WERI-Rb-1 (cell line): ENCODE measurements around the gene ENKUR.

Experiments used
- DNase-seq: peaks from one replicate; pipeline ENCODE4 v3.0.0-alpha.2; 2020
- H3K27ac ChIP-seq: fragments of 250-450 bp; sonication (Bioruptor Pico); 2 replicates; pipeline ENCODE4 v1.5.1; 2020; ENCODE audit warnings: mild to moderate bottlenecking, moderate library complexity
- H3K27me3 ChIP-seq: fragments of 250-450 bp; sonication (Bioruptor Pico); 2 replicates; pipeline ENCODE4 v1.5.1; 2021; ENCODE audit warnings: mild to moderate bottlenecking, low read depth, moderate library complexity; ENCODE audit not compliant: insufficient read depth, severe bottlenecking
- H3K36me3 ChIP-seq: fragments of 250-450 bp; sonication (Bioruptor Pico); 2 replicates; pipeline ENCODE4 v1.5.1; 2020; ENCODE audit warnings: mild to moderate bottlenecking, moderate library complexity
- H3K4me3 ChIP-seq: 2 replicates; pipeline ENCODE4 v1.5.1; 2011; ENCODE audit warnings: low read depth, mild to moderate bottlenecking, control low read depth, low read length
- H3K9me3 ChIP-seq: fragments of 250-450 bp; sonication (Bioruptor Pico); 2 replicates; pipeline ENCODE4 v1.5.1; 2021; ENCODE audit warnings: mild to moderate bottlenecking, moderate library complexity; ENCODE audit not compliant: severe bottlenecking
- CTCF ChIP-seq: IDR thresholded peaks from 2 replicates; pipeline ENCODE4 v1.5.1; 2011; ENCODE audit warnings: low read depth, mild to moderate bottlenecking, control low read depth, inconsistent platforms, low read length

The ENKUR gene

GRCh38 chr10:24998044-24998443 is 17.9 kb downstream of the ENKUR start:
- Histone ChIP-seq H3K27ac (no peak overlapping the region), H3K27me3 (no peaks in the 10 kb centered on the region), H3K9me3 (no peaks in the 10 kb centered on the region), H3K36me3 (no peaks in the 10 kb centered on the region), H3K4me3 (no peak overlapping the region)
- no peak for DNase-seq
- no peak for TF ChIP-seq CTCF

DNA sequence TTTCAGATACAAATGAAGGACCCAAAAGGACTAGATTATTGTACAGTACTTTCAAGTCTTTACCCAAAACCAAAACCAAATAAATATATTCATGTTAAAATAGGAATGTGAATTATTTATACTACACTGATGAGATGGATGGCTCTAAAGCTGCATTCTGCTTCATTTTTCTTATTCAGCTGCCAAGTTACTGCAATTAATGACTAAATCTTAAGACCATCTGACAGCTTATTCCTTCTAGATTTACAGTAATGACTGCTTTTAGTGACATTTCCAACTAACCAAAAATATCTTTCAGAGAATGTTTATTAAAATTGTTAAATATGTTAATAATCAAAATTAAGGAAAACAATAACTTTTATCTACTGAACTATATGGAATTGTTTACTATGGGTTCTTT is 20.9 kb downstream of the ENKUR start:
- no peak overlapping the region for H3K27ac ChIP-seq
- DNase-seq: no peak
- TF ChIP-seq CTCF: no peak
- H3K36me3 ChIP-seq: no peaks in the 10 kb centered on the region
- no peaks in the 10 kb centered on the region for H3K27me3 ChIP-seq
- no peak overlapping the region for H3K4me3 ChIP-seq
- no peaks in the 10 kb centered on the region for H3K9me3 ChIP-seq

- no peak for TF ChIP-seq CTCF
- no peak for DNase-seq
- no peak overlapping the region for H3K4me3 ChIP-seq
- H3K36me3 ChIP-seq: no peaks in the 10 kb centered on the region
- H3K9me3 ChIP-seq: no peaks in the 10 kb centered on the region
- H3K27me3 ChIP-seq: no peaks in the 10 kb centered on the region
- no peak overlapping the region for H3K27ac ChIP-seq
Measured at GRCh38 chr10:24993237-24993958, 22.6 kb downstream of the ENKUR start.

DNA sequence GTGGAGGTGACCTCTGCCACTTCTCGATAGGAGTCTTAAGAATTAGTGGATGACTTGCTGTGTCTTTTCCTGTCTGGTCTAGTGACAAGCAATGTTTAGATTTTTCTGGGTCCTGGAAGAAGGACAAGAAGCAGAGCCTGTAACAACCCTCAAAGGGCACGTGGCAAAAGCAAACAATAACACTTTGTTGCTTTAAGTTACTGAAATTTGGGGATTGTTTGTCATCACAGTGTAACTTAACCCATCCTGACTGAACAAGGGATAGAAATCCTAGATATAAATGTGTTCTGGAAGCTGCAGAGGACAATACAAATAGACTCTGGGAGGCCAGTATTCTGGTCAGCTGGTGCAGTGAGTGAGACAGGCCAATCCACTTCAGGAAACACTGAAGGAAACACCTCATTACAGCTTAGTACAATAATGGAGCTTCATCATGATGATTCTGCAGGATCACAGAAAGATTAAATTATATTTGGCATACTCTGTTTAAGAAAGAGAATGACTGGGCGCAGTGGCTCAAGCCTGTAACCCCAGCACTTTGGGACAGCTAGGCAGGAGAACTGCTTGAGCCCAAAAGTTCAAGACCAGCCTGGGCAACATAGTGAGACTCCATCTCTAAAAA is 23.3 kb downstream of the ENKUR start:
- H3K4me3 ChIP-seq: no peak overlapping the region
- no peaks in the 10 kb centered on the region for H3K9me3 ChIP-seq
- TF ChIP-seq CTCF: no peak
- H3K36me3 ChIP-seq: no peaks in the 10 kb centered on the region
- H3K27me3 ChIP-seq: no peaks in the 10 kb centered on the region
- H3K27ac ChIP-seq: no peak overlapping the region
- DNase-seq: no peak

- no peak for TF ChIP-seq CTCF
- no peaks in the 10 kb centered on the region for H3K36me3 ChIP-seq
- DNase-seq: no peak
- no peak overlapping the region for H3K4me3 ChIP-seq
- no peaks in the 10 kb centered on the region for H3K27me3 ChIP-seq
- H3K27ac ChIP-seq: no peak overlapping the region
- no peaks in the 10 kb centered on the region for H3K9me3 ChIP-seq
Measured at GRCh38 chr10:24991298-24991697, 24.7 kb downstream of the ENKUR start.
